Measurements from ENCODE around the gene STRA8.

DNA sequence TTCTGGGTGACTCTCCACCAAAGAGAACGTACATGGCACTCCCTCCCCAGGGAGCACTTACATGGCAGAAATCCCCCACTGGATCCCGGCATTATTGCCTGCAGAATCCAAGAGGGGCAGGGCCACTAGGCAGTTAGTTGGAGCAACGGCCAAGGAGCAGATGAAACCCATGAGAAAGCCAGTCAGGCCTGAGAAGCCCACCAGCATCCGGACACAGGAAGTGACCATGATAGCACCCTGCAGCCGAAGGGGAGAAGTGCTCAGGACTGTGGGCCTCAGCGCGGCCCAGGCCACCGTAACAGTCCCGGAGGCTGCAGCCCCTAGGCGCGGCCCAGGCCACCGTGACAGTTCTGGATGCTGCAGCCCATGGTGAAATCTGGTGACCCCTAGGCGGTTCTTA is 43.5 kb downstream of the STRA8 start:
- TF ChIP-seq, protein P1, sequence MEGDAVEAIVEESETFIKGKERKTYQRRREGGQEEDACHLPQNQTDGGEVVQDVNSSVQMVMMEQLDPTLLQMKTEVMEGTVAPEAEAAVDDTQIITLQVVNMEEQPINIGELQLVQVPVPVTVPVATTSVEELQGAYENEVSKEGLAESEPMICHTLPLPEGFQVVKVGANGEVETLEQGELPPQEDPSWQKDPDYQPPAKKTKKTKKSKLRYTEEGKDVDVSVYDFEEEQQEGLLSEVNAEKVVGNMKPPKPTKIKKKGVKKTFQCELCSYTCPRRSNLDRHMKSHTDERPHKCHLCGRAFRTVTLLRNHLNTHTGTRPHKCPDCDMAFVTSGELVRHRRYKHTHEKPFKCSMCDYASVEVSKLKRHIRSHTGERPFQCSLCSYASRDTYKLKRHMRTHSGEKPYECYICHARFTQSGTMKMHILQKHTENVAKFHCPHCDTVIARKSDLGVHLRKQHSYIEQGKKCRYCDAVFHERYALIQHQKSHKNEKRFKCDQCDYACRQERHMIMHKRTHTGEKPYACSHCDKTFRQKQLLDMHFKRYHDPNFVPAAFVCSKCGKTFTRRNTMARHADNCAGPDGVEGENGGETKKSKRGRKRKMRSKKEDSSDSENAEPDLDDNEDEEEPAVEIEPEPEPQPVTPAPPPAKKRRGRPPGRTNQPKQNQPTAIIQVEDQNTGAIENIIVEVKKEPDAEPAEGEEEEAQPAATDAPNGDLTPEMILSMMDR (conservative IDR thresholded peaks at IDR 0.05 in 1 of 2, IDR thresholded peaks at IDR 0.05 in 1 of 2; ENCODE audit: extremely low read depth in 1 of 2, insufficient read depth in 1 of 2, low read depth in 1 of 2, low read length in 2 of 2): no peak
- no peak for TF ChIP-seq EZH2 (IDR thresholded peaks at IDR 0.05; ENCODE audit: borderline replicate concordance, low read length)
